GM10847 (cell line): Measurements from ENCODE around the gene LTBP2.

Experiments
- POLR2A ChIP-seq: IDR thresholded peaks from 2 replicates; pipeline ENCODE4 v1.6.1; 2011; ENCODE audit not compliant: insufficient read length; ENCODE audit errors: extremely low read depth

Gene LTBP2

DNA sequence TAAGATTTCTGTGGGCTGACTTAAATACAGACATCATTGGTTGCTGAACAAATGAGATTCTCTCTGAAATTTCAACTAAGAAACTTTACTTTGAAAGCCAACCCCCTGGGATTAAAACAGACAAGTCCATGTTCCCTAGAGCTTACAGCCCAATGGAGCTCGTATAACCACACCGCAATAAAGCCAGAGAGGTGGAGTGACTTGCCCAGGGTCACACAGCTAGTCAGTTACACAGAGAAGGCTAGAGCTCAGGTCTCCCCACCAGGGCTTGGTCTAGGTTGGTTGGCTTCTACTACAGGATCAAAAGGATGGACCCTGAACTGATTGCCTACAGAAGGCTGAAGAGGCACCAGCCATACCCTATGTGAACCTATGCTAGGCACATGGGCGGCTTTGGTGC is 8.9 kb upstream of the LTBP2 start:
- TF ChIP-seq POLR2A: no peak

GRCh38 chr14:74620497-74620921 is 8.5 kb upstream of the LTBP2 start:
- TF ChIP-seq POLR2A: no peak

DNA sequence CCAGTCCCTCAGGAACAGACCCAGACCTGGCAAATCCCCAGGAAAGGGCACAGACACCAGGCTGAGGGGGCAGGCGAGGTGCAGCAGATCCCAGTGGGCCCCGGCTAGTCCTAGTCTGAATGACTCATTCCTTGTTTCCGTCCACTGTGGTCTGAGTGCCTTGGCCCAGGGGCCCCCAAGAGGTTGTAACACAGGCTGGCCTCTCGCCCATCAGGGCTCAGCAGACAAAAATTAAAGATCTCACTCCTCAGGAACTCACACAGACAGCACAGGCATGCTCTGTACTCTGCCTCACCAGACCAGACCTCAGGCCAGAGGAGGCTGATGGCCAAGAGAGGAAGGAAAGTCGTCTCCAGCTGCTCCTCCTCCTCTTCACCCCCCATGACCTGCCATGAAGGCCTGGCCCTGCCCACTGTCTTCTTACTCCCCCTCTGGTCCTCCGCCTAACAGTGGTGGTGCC is 7.7 kb upstream of the LTBP2 start:
- no peak for TF ChIP-seq POLR2A

- no peak for TF ChIP-seq POLR2A
Observed at GRCh38 chr14:74618078-74618952, 6.3 kb upstream of the LTBP2 start.

DNA sequence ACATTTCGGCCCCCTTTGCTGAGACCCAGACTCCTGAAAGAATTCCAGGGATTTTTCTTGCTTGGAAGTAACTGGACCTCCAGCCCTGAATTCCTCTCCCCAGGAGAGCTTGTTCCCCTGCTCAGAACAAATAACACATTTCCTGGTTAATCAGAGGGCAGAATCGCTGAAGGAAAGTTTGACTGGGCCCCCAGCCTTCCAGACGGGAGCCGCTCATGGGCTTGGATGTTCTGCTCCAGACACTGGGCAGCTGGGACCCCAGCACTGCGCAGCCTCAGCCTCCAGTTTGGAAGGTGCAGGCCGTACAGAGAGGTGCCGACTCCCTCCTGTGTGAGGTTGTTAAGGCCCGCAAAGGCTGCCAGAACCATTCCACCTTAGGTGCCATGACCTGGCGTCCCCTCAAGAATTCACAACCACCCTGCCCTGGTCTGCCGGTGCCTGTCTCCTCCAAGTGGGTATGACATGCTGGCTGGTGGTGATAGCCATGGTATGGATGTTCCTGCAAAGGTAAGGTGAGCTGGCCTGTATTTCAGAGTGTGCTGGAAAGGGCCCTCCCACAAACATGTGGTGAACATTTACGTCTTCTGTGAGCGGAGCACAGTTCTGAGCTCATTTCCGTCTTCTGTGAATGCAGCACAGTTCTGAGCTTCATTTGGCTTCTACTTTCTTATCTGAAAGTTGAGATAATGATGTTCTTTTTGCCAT is 5.1 kb upstream of the LTBP2 start:
- TF ChIP-seq POLR2A: no peak

GRCh38 chr14:74616507-74616906 is 4.5 kb upstream of the LTBP2 start:
- no peak for TF ChIP-seq POLR2A

- TF ChIP-seq POLR2A: no peak
Observed at GRCh38 chr14:74615735-74616134, 3.7 kb upstream of the LTBP2 start.

DNA sequence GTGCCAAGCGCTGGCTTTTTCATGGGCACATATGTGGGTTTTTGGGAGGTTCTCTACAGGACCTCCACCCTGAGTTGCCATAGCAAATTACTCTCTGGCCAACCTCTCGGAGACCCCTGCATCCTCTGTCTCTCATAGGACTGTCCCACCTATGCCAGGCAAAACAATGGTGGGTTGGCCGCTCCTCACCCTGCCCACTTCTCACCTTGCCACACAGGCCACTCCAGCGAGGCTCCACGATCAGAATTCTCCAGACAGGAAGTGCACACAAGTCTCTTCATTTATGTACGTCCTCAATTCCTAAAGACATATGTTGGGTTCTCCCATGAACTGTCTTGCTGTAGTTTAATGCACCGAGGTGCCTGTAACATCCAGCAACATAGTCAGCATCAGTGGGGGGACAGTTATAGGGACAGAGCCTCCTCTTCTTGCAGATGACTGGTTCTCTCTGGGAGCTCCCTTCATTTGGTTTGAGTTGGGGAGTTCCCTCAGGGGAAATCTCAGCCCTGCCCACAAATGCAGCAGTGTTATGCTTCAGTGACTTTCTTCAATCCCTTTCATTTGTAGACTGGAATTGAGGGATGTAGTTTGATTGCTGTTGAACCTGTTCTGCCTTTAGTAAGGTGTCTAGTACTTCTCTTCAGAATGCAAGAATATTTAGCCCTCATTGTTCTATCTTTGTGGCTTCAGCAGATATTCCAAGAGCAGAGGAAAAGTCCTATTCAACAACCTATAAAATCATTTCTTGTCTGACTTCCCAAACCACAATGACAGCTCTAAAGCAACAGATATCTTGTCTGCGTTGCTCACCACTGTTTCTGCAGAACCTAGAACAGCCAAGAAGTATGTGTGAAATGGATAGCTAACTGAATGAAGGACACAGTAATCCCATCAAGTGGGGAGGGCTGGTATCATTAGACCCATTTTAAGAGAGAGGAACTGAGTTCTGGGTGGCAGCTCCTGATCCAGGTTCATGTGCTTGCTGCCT is 2.8 kb upstream of the LTBP2 start:
- no peak for TF ChIP-seq POLR2A

- no peak for TF ChIP-seq POLR2A
Observed at GRCh38 chr14:74613211-74613914, 1.3 kb upstream of the LTBP2 start.

DNA sequence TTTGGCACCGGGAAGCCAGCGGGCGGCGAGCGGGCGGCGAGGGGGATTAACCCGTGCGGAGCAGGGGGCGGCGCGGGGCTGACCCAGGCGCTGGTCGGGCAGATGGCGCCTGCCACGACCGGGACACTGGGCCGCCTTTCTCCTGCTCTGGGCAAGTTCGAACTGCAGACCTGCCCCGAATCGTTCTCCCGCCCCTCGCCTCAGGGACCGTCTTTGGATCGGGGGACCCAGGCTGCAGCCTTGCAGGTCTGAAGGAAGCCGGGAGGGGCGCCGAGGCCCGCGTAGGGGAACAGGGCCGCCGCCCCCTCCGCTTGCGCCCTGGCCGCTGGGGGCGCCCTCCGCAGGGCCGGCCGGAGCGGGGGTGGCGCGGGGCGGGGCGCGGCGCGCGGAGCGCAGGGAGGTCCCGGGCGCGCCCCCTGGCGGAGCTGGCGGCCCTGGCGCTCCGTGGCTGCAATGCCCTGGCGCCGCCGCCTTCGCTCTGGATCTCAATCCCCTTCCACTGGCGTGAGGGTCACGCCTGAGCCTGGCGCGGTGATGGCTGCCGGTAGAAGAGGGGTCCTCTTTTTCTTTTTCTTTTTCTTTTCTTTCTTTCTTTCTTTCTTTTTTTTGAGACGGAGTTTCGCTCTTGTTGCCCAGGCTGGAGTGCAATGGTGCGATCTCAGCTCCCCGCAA is 449 bp upstream of the LTBP2 start:
- no peak for TF ChIP-seq POLR2A

- TF ChIP-seq POLR2A: no peak
Observed at GRCh38 chr14:74610866-74611649, 979 bp downstream of the LTBP2 start.

GRCh38 chr14:74610199-74610865 is 1.7 kb downstream of the LTBP2 start:
- TF ChIP-seq POLR2A: no peak

GRCh38 chr14:74609721-74610120 is 2.3 kb downstream of the LTBP2 start:
- TF ChIP-seq POLR2A: no peak
